ENCODE results near the gene FBP2. TPM values are rescaled to one million over a fixed set of nuclear protein-coding genes. Genes with fewer than 3 reads are reported as not detected.
A peak's percentile ranks its signal among the peaks of the same experiment; 100 is the strongest.

FBP2 gene
- total and polyA plus RNA-seq, 2 donors, result 0.56 to 2.2 TPM

- no peak overlapping the region for H3K27ac ChIP-seq (ENCODE audit: low read depth)
- no peaks in the 10 kb centered on the region for H3K4me1 ChIP-seq (ENCODE audit: insufficient read depth)
- no peaks in the 10 kb centered on the region for H3K36me3 ChIP-seq (ENCODE audit: insufficient read depth)
- 80% methylated on average over 9 of the region's 9 CpGs for WGBS
- no peak overlapping the region for H3K4me3 ChIP-seq (ENCODE audit: low read depth, low read length)
- no peak for DNase-seq (ENCODE audit: extremely low spot score)
Measured at GRCh38 chr9:94623253-94623652, 29.6 kb upstream of the FBP2 start.

GRCh38 chr9:94622087-94622800, 28.6 kb upstream of the FBP2 start:
- 82% methylated on average over 19 of the region's 19 CpGs for WGBS

GRCh38 chr9:94619026-94619425, 25.4 kb upstream of the FBP2 start:
- WGBS, result 47% methylated on average over 4 of the region's 4 CpGs
- Histone ChIP-seq H3K4me3 (ENCODE audit: low read depth, low read length) (no peak overlapping the region), H3K36me3 (ENCODE audit: insufficient read depth) (no peaks in the 10 kb centered on the region), H3K27ac (ENCODE audit: low read depth) (no peak overlapping the region), H3K4me1 (ENCODE audit: insufficient read depth) (no peaks in the 10 kb centered on the region)
- no peak for DNase-seq (ENCODE audit: extremely low spot score)

More at GRCh38 chr9:94622087-94622800, 28.6 kb upstream of the FBP2 start:
- Histone ChIP-seq H3K4me1 (ENCODE audit: insufficient read depth) (no peaks in the 10 kb centered on the region), H3K36me3 (ENCODE audit: insufficient read depth) (no peaks in the 10 kb centered on the region), H3K27ac (ENCODE audit: low read depth) (no peak overlapping the region), H3K4me3 (ENCODE audit: low read depth, low read length) (no peak overlapping the region)
- no peak for DNase-seq (ENCODE audit: extremely low spot score)

- DNase-seq (ENCODE audit: extremely low spot score), result no peak
- Histone ChIP-seq H3K4me1 (ENCODE audit: insufficient read depth) (no peaks in the 10 kb centered on the region), H3K27ac (ENCODE audit: low read depth) (no peak overlapping the region), H3K36me3 (ENCODE audit: insufficient read depth) (no peaks in the 10 kb centered on the region), H3K4me3 (ENCODE audit: low read depth, low read length) (no peak overlapping the region)
- WGBS, result 92% methylated on average over 3 of the region's 3 CpGs
Measured at GRCh38 chr9:94613003-94613402, 19.4 kb upstream of the FBP2 start.

GRCh38 chr9:94612071-94612470, 18.4 kb upstream of the FBP2 start:
- Histone ChIP-seq H3K36me3 (ENCODE audit: insufficient read depth) (no peaks in the 10 kb centered on the region), H3K4me1 (ENCODE audit: insufficient read depth) (no peaks in the 10 kb centered on the region), H3K4me3 (ENCODE audit: low read depth, low read length) (no peak overlapping the region), H3K27ac (ENCODE audit: low read depth) (no peak overlapping the region)
- 85% methylated on average over 7 of the region's 7 CpGs for WGBS
- no peak for DNase-seq (ENCODE audit: extremely low spot score)

- DNase-seq (ENCODE audit: extremely low spot score), result no peak
- H3K4me1 ChIP-seq (ENCODE audit: insufficient read depth), result no peaks in the 10 kb centered on the region
- H3K36me3 ChIP-seq (ENCODE audit: insufficient read depth), result no peaks in the 10 kb centered on the region
- 92% methylated on average over 3 of the region's 3 CpGs for WGBS
- H3K4me3 ChIP-seq (ENCODE audit: low read depth, low read length), result no peak overlapping the region
- no peak overlapping the region for H3K27ac ChIP-seq (ENCODE audit: low read depth)
Measured at GRCh38 chr9:94611638-94612068, 18.0 kb upstream of the FBP2 start.

- H3K4me1 ChIP-seq (ENCODE audit: insufficient read depth), result no peaks in the 10 kb centered on the region
- WGBS, result 40% methylated on average over 6 of the region's 6 CpGs
- DNase-seq (ENCODE audit: extremely low spot score), result peak; percentile 80
- H3K4me3 ChIP-seq (ENCODE audit: low read depth, low read length), result no peak overlapping the region
- no peak overlapping the region for H3K27ac ChIP-seq (ENCODE audit: low read depth)
- no peaks in the 10 kb centered on the region for H3K36me3 ChIP-seq (ENCODE audit: insufficient read depth)
Measured at GRCh38 chr9:94610181-94610606, 16.6 kb upstream of the FBP2 start.

GRCh38 chr9:94607423-94607691, 13.7 kb upstream of the FBP2 start:
- no peak for DNase-seq (ENCODE audit: extremely low spot score)
- H3K27ac ChIP-seq (ENCODE audit: low read depth), result no peak overlapping the region
- WGBS, result 95% methylated on average over 8 of the region's 8 CpGs

GRCh38 chr9:94606646-94607422, 13.2 kb upstream of the FBP2 start:
- Histone ChIP-seq H3K27ac (ENCODE audit: low read depth) (no peak overlapping the region), H3K4me1 (ENCODE audit: insufficient read depth) (no peaks in the 10 kb centered on the region), H3K36me3 (ENCODE audit: insufficient read depth) (no peaks in the 10 kb centered on the region), H3K4me3 (ENCODE audit: low read depth, low read length) (no peak overlapping the region)
- no peak for DNase-seq (ENCODE audit: extremely low spot score)
- 92% methylated on average over 24 of the region's 24 CpGs for WGBS

More at GRCh38 chr9:94607423-94607691, 13.7 kb upstream of the FBP2 start:
- Histone ChIP-seq H3K4me3 (ENCODE audit: low read depth, low read length) (no peak overlapping the region), H3K36me3 (ENCODE audit: insufficient read depth) (no peaks in the 10 kb centered on the region), H3K4me1 (ENCODE audit: insufficient read depth) (no peaks in the 10 kb centered on the region)

- peak; percentile 45 for DNase-seq (ENCODE audit: extremely low spot score)
- no peak overlapping the region for H3K27ac ChIP-seq (ENCODE audit: low read depth)
- H3K4me1 ChIP-seq (ENCODE audit: insufficient read depth), result no peaks in the 10 kb centered on the region
- WGBS, result 20% methylated on average over 21 of the region's 21 CpGs
- H3K4me3 ChIP-seq (ENCODE audit: low read depth, low read length), result no peak overlapping the region
- no peaks in the 10 kb centered on the region for H3K36me3 ChIP-seq (ENCODE audit: insufficient read depth)
Measured at GRCh38 chr9:94603259-94604160, 9.9 kb upstream of the FBP2 start.

- H3K4me3 ChIP-seq (ENCODE audit: low read depth, low read length), result no peak overlapping the region
- DNase-seq (ENCODE audit: extremely low spot score), result no peak
- H3K36me3 ChIP-seq (ENCODE audit: insufficient read depth), result no peaks in the 10 kb centered on the region
- H3K27ac ChIP-seq (ENCODE audit: low read depth), result no peak overlapping the region
- no peaks in the 10 kb centered on the region for H3K4me1 ChIP-seq (ENCODE audit: insufficient read depth)
- WGBS, result 80% methylated on average over 6 of the region's 6 CpGs
Measured at GRCh38 chr9:94602666-94603065, 9.0 kb upstream of the FBP2 start.

- DNase-seq (ENCODE audit: extremely low spot score), result no peak
- Histone ChIP-seq H3K4me3 (ENCODE audit: low read depth, low read length) (no peak overlapping the region), H3K27ac (ENCODE audit: low read depth) (no peak overlapping the region), H3K36me3 (ENCODE audit: insufficient read depth) (no peaks in the 10 kb centered on the region), H3K4me1 (ENCODE audit: insufficient read depth) (no peaks in the 10 kb centered on the region)
- 82% methylated on average over 10 of the region's 10 CpGs for WGBS
Measured at GRCh38 chr9:94600715-94601114, 7.1 kb upstream of the FBP2 start.

- no peak overlapping the region for H3K4me3 ChIP-seq (ENCODE audit: low read depth, low read length)
Measured at GRCh38 chr9:94600258-94600657, 6.6 kb upstream of the FBP2 start.

More at GRCh38 chr9:94600258-94600657, 6.6 kb upstream of the FBP2 start:
- H3K36me3 ChIP-seq (ENCODE audit: insufficient read depth), result no peaks in the 10 kb centered on the region
- WGBS, result 79% methylated on average over 8 of the region's 8 CpGs
- no peaks in the 10 kb centered on the region for H3K4me1 ChIP-seq (ENCODE audit: insufficient read depth)
- H3K27ac ChIP-seq (ENCODE audit: low read depth), result no peak overlapping the region
- DNase-seq (ENCODE audit: extremely low spot score), result no peak
